Upper lobe of left lung (tissue), 4 donors: ENCODE measurements around the gene LZTFL1.

Experiments
- POLR2A ChIP-seq, 4 donors: fragments of 450-650 bp; IDR thresholded peaks; one replicate each; pipeline ENCODE4 v1.5.1; 2016 to 2017; ENCODE audit warnings: antibody characterized with exemption in 4 of 4, mild to moderate bottlenecking in 2 of 4
- POLR2AphosphoS5 ChIP-seq, 2 donors: sonication (generic); formaldehyde crosslinking; IDR thresholded peaks; one replicate each; pipeline ENCODE4 v1.5.1; 2017; ENCODE audit warnings: antibody characterized with exemption in 2 of 2
- TF ChIP-seq, protein P1 (sequence below), 6 experiments: fragments of 450-650 bp in 4 of 6; fragments of 200-600 bp in 2 of 6; sonication (generic) in 2 of 6; IDR thresholded peaks; one replicate each; pipeline ENCODE4 v1.5.1; 2016 to 2019; ENCODE audit warnings: antibody characterized with exemption in 6 of 6

DNA sequence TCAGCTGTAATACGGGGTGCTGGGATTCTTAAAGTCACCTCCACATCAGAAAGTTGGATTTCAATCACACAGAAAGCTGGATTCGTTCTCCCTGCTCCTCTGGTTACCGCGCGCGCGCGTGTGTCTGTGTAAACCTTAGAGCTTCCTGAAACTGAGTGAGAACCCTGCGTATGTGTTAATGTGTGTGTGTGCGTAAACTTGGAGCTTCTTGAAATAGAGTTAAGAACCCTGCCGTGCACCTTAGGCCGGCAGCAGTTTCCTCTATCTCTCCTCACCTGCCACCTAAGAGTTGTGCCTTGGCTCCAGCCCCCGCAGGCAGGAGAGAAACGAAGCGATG, 531 bp downstream of the LZTFL1 start:
- TF ChIP-seq, protein P1, sequence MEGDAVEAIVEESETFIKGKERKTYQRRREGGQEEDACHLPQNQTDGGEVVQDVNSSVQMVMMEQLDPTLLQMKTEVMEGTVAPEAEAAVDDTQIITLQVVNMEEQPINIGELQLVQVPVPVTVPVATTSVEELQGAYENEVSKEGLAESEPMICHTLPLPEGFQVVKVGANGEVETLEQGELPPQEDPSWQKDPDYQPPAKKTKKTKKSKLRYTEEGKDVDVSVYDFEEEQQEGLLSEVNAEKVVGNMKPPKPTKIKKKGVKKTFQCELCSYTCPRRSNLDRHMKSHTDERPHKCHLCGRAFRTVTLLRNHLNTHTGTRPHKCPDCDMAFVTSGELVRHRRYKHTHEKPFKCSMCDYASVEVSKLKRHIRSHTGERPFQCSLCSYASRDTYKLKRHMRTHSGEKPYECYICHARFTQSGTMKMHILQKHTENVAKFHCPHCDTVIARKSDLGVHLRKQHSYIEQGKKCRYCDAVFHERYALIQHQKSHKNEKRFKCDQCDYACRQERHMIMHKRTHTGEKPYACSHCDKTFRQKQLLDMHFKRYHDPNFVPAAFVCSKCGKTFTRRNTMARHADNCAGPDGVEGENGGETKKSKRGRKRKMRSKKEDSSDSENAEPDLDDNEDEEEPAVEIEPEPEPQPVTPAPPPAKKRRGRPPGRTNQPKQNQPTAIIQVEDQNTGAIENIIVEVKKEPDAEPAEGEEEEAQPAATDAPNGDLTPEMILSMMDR (IDR thresholded peaks at IDR 0.05) = no peak
- no peak for TF ChIP-seq POLR2A (IDR thresholded peaks at IDR 0.05)
- TF ChIP-seq POLR2AphosphoS5 (IDR thresholded peaks at IDR 0.05) = no peak
